ENCODE measurements around the gene TRAPPC4.

DNA sequence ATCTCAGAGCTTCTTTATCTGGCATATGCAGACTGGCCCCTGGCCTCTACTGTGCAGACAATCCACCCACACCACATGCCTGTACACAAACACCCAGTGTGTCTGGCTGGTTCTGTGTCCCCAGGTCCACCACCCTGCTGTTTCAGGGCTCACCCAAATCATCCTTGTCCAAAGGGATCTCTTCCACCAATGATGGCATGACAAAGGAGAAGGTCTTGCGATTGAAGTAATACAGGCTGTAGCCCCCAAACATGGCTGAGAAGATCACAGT, 10.4 kb downstream of the TRAPPC4 start:
- TF ChIP-seq, protein P1, sequence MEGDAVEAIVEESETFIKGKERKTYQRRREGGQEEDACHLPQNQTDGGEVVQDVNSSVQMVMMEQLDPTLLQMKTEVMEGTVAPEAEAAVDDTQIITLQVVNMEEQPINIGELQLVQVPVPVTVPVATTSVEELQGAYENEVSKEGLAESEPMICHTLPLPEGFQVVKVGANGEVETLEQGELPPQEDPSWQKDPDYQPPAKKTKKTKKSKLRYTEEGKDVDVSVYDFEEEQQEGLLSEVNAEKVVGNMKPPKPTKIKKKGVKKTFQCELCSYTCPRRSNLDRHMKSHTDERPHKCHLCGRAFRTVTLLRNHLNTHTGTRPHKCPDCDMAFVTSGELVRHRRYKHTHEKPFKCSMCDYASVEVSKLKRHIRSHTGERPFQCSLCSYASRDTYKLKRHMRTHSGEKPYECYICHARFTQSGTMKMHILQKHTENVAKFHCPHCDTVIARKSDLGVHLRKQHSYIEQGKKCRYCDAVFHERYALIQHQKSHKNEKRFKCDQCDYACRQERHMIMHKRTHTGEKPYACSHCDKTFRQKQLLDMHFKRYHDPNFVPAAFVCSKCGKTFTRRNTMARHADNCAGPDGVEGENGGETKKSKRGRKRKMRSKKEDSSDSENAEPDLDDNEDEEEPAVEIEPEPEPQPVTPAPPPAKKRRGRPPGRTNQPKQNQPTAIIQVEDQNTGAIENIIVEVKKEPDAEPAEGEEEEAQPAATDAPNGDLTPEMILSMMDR (IDR thresholded peaks at IDR 0.05), result no peak
- TF ChIP-seq POLR2AphosphoS5 (IDR thresholded peaks at IDR 0.05), result no peak
